Stimulated activated CD4-positive, alpha-beta T cell treated with anti-CD3 and anti-CD28 coated beads, Interleukin-2, amount 100 ng/mL, for 4 hours (primary cell): ENCODE data around the gene PCDHGB2.
"Not testable (repeated sequence)": the region's sequence is repeated elsewhere in the genome, so short reads cannot be mapped to it uniquely, and the experiment has no call there.

Source experiments
- DNase-seq: peaks from one replicate; pipeline ENCODE4 v3.0.0-alpha.2; 2020; ENCODE audit warnings: low read depth

The PCDHGB2 gene

GRCh38 chr5:141359790-141360426 lies at the start of gene PCDHGB2:
PCDHGB2 (plus strand) TSS chr5:141359994; CDS start chr5:141360136, 142 bp downstream.
- no peak for DNase-seq

DNA sequence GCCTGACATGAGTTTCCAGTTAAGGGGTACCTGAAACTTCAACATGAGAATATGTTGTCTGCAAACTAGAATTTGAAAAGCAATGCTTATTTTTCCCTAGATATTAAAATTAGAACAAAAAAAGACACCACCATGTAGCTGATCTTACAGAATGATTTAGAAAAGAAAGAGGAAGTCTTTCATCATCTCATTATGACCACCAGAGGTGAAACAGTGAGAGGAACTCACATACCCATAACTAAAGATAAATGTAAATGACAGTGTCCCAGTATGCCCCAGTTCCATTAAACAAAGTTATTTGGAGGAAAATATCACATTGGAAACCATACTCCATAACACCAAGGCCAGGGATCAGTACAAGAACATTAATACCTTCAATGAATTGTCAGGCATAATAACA lies 46.1 kb upstream of the PCDHGB2 start:
- no peak for DNase-seq

GRCh38 chr5:141316963-141317362 lies 42.8 kb upstream of the PCDHGB2 start:
- DNase-seq, result not testable (repeated sequence)

- DNase-seq, result no peak
Observed at GRCh38 chr5:141319202-141319601, 40.6 kb upstream of the PCDHGB2 start.

- no peak for DNase-seq
Observed at GRCh38 chr5:141319699-141320098, 40.1 kb upstream of the PCDHGB2 start.

DNA sequence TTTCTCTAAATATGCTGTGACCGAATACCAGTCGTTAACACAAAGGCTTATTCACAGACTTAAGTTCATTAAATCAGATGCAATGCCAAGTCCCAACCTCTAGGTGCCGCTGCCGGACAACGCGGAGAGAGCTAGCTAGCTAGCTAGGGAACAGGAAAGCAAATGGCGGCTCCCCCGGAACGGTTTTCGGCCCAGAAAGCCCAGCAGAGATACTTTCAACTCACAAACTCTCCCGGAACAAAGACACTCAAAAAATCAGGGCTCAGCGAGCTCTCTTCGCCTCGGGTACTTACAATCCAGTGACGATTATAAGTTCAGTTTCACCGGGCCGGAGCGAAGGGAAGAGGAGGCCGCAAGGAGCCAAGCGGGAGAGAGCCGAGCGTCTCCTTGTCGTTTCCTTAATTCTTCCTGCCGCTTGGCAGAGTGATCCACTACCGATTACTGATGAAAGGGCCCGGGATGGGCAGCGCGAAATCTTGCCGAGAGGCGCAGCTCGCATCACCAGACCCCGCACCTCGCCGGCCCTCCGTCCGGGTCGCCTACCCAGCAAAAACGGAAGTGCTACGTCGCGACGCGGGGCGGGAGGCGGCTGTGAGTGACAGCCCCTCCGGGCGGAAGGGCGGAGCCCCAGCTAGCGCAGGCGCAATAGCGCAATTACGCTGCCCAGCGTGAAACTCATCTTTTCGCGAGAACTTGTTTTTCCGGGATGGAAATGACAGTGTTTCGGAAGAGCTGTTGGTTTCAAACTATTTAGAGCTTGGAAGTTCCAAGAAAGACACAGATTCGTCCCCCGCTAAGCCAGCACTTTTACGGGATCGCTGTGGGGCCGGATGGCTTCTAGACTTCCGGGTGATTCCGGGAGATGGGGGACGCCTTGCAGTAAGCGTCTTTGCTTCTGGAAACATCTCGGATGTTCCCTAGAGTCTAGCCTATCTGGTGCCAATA lies 39.3 kb upstream of the PCDHGB2 start, which contains the start of gene TAF7:
TSS of gene TAF7 (minus strand) at position 560 of the 945 bp plus-strand sequence. CDS start 740 bp downstream, outside the sequence.
- peak; percentile 88 for DNase-seq

- no peak for DNase-seq
Observed at GRCh38 chr5:141322261-141322660, 37.5 kb upstream of the PCDHGB2 start.

GRCh38 chr5:141326088-141326854 lies 33.5 kb upstream of the PCDHGB2 start:
- peak; percentile 52 for DNase-seq

DNA sequence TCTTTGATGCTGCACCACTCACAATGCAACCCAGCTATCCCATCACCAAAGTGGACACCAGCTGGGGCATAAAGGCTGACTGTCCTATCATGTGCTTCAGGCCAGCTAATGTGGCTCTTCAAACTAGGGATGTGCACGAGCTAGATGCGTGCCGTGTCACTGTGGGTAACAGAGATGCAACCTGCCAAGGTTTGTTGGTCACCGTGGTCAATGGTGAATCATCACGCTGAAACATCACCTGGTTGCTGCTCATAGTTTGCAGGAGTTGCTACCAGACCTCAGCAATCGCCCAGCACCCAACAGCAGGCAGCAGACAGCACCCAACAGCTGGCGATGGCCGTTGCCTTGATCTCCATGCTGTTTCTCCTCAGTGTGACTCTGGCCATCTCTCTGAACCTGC lies 31.6 kb upstream of the PCDHGB2 start:
- no peak for DNase-seq

GRCh38 chr5:141330299-141331080 lies 29.3 kb upstream of the PCDHGB2 start, which contains the start of gene PCDHGA1:
PCDHGA1 (plus strand) TSS chr5:141330514.
- no peak for DNase-seq

DNA sequence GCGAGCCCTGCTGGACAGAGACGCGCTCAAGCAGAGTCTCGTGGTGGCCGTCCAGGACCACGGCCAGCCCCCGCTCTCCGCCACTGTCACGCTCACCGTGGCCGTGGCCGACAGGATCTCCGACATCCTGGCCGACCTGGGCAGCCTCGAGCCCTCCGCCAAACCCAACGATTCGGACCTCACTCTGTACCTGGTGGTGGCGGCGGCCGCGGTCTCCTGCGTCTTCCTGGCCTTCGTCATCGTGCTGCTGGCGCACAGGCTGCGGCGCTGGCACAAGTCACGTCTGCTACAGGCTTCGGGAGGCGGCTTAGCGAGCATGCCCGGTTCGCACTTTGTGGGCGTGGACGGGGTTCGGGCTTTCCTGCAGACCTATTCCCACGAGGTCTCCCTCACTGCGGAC lies 27.2 kb upstream of the PCDHGB2 start:
- DNase-seq, result not testable (repeated sequence)

DNA sequence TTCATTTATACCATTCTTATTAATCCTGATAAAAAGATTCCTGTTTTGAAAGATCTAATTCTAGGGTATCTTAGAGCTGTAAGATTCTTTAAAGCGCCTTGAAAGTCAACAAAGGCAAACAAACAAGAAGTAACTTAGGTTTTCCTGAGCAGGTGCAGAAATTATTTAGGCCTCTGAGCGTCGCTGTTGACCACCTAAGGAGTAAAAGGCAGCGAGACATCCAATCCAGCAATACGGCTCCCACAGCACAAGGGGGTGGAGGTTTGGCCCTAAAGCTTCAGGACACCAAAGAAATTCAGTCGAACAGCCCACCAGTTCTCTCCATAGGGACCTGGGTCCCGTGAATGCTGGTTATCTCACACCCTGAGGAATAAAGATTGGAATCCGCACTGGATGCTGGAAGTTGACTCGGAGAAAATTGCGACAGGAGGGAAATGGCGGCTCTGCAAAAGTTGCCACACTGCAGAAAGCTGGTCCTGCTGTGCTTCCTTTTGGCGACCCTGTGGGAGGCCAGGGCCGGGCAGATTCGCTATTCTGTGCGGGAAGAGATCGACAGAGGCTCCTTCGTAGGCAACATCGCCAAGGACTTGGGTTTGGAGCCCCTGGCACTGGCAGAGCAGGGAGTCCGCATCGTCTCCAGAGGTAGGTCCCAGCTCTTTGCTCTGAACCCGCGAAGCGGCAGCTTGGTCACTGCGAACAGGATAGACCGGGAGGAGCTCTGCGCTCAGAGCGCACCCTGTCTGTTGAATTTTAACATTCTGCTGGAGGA lies 21.1 kb upstream of the PCDHGB2 start, which contains the start of gene PCDHGA2:
TSS of gene PCDHGA2 (plus strand) at position 223 of the 769 bp plus-strand sequence.
- DNase-seq, result no peak

GRCh38 chr5:141340781-141341354 lies 18.9 kb upstream of the PCDHGB2 start:
- not testable (repeated sequence) for DNase-seq

DNA sequence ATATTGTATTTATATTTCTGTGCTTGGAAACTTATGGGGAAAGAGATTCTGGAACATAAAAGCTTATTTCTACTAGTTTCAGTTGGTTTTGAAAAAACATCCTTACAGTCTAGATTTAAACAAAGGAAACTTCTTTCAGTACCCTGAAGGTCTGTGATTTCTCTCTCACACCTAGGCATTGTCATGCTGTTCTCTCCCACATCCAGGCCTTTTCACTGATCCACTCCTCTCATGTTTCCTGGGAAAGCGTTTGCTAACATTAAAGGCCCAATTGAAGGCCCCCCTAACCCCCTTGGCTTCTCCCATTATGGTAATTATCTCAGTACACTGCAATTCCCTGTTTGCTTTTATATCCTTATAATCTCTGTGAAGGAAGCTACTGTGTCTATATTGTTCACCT lies 17.0 kb upstream of the PCDHGB2 start:
- no peak for DNase-seq

GRCh38 chr5:141343242-141343952 lies 16.4 kb upstream of the PCDHGB2 start, which contains the start of gene PCDHGA3:
PCDHGA3 (plus strand) TSS chr5:141343829; CDS start chr5:141344034, 205 bp downstream.
- DNase-seq, result no peak

- DNase-seq, result no peak
Observed at GRCh38 chr5:141343953-141344463, 15.8 kb upstream of the PCDHGB2 start.

DNA sequence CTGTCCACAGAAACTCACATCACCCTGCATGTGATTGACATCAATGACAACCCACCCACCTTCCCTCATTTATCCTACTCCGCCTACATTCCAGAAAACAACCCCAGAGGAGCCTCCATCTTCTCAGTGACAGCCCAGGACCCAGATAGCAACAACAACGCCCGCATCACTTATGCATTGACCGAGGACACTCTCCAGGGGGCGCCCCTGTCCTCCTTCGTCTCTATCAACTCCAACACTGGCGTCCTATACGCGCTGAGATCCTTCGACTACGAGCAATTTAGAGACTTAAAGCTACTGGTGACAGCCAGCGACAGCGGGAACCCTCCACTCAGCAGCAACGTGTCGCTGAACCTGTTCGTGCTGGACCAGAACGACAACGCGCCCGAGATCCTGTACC lies 14.5 kb upstream of the PCDHGB2 start:
- no peak for DNase-seq

DNA sequence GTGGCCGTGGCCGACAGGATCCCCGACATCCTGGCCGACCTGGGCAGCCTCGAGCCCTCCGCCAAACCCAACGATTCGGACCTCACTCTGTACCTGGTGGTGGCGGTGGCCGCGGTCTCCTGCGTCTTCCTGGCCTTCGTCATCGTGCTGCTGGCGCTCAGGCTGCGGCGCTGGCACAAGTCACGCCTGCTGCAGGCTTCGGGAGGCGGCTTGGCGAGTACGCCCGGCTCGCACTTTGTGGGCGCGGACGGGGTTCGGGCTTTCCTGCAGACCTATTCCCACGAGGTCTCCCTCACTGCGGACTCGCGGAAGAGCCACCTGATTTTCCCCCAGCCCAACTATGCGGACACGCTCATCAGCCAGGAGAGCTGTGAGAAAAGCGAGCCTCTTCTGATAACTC lies 13.8 kb upstream of the PCDHGB2 start:
- not testable (repeated sequence) for DNase-seq
